Peyer's patch (tissue), 4 donors: ENCODE measurements around the gene EXOC4.

Experiments
- POLR2A ChIP-seq, 2 donors: fragments of 450-650 bp; IDR thresholded peaks; one replicate each; pipeline ENCODE4 v1.5.1; 2017; ENCODE audit warnings: antibody characterized with exemption in 2 of 2, mild to moderate bottlenecking in 2 of 2, moderate library complexity in 2 of 2
- TF ChIP-seq, protein P1 (sequence below), 6 experiments: fragments of 450-650 bp in 4 of 6; fragments of 200-600 bp in 2 of 6; sonication (generic) in 1 of 6; IDR thresholded peaks; one replicate each; pipeline ENCODE4 v1.5.1; 2017 to 2019; ENCODE audit warnings: antibody characterized with exemption in 6 of 6, mild to moderate bottlenecking in 3 of 6, moderate library complexity in 1 of 6

GRCh38 chr7:133345690-133346421 lies 93.0 kb downstream of the EXOC4 start:
- TF ChIP-seq, protein P1, sequence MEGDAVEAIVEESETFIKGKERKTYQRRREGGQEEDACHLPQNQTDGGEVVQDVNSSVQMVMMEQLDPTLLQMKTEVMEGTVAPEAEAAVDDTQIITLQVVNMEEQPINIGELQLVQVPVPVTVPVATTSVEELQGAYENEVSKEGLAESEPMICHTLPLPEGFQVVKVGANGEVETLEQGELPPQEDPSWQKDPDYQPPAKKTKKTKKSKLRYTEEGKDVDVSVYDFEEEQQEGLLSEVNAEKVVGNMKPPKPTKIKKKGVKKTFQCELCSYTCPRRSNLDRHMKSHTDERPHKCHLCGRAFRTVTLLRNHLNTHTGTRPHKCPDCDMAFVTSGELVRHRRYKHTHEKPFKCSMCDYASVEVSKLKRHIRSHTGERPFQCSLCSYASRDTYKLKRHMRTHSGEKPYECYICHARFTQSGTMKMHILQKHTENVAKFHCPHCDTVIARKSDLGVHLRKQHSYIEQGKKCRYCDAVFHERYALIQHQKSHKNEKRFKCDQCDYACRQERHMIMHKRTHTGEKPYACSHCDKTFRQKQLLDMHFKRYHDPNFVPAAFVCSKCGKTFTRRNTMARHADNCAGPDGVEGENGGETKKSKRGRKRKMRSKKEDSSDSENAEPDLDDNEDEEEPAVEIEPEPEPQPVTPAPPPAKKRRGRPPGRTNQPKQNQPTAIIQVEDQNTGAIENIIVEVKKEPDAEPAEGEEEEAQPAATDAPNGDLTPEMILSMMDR (IDR thresholded peaks at IDR 0.05), result no peak
- no peak for TF ChIP-seq POLR2A (IDR thresholded peaks at IDR 0.05)
